Measurements from ENCODE around the gene PALLD.

- TF ChIP-seq CTCF (optimal IDR thresholded peaks at IDR 0.05 in 1 of 3, IDR thresholded peaks at IDR 0.05 in 1 of 3, conservative IDR thresholded peaks at IDR 0.05 in 1 of 3; ENCODE audit: extremely low read depth in 1 of 3, insufficient read depth in 2 of 3, low read length in 3 of 3) (no peak), EZH2 (IDR thresholded peaks at IDR 0.05; ENCODE audit: low read length) (no peak)
These were observed 40.2 kb downstream of the PALLD start for GRCh38 chr4:168537086-168537485.

All from keratinocyte (primary cell).